SKM-1 (cell line): ENCODE results near the gene PLD1.
A peak's percentile ranks its signal among the peaks of the same experiment; 100 is the strongest.

Source experiments
- DNase-seq: peaks from one replicate; lab custom pipeline; 2025; ENCODE audit not compliant: unreplicated experiment; lab: John Stamatoyannopoulos, UW

PLD1 gene

DNA sequence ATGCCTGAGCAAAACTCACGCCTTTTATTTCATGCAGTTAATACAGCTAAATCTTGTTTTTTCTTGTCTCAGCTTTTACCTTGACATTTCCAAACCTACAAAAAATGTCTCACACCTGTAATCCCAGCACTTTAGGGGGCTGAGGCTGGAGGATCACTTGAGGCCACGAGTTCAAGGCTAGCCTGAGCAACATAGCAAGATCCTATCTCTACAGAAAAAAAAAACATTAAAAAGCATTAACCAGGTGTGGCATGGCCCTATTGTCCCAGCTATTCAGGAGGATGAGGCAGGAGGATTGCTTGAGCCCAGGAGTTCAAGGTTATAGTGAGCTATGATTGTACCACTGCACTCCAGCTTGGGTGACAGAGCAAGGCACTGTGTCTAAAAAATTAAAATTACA, 29.0 kb upstream of the PLD1 start:
- DNase-seq: no peak

DNA sequence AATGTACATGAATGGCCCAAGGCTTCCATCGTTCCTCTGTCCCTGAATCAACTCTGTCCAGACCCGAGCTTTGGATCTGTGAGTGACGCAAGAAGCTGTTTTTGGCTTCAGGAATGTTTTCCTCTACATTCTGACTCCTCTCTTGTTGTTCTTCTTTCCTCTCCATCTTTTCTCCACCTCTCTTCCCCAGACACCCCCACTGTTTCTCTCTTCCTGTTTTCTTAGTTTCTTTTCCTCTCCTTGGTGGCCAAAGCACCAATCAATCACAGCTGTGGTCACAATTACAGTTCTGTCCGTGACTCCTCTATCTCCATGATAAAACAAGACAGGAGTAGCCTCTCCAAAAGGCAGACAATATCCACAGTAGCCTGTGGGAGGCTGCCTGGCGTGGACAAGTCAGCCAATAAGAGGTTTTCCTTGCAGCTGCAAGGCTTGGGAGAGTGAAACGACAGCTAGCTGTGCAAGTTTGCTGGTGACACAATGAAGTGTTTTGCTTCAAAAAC, 28.0 kb upstream of the PLD1 start:
- no peak for DNase-seq

GRCh38 chr3:171837698-171838097, 27.4 kb upstream of the PLD1 start:
- DNase-seq: no peak

- no peak for DNase-seq
Observed at GRCh38 chr3:171836855-171837254, 26.6 kb upstream of the PLD1 start.

GRCh38 chr3:171835613-171836012, 25.3 kb upstream of the PLD1 start:
- no peak for DNase-seq

GRCh38 chr3:171835116-171835515, 24.8 kb upstream of the PLD1 start:
- peak; percentile 28 for DNase-seq

GRCh38 chr3:171834461-171834801, 24.1 kb upstream of the PLD1 start:
- no peak for DNase-seq

GRCh38 chr3:171833789-171834460, 23.6 kb upstream of the PLD1 start:
- DNase-seq: peak; percentile 45

GRCh38 chr3:171832989-171833388, 22.7 kb upstream of the PLD1 start:
- no peak for DNase-seq

DNA sequence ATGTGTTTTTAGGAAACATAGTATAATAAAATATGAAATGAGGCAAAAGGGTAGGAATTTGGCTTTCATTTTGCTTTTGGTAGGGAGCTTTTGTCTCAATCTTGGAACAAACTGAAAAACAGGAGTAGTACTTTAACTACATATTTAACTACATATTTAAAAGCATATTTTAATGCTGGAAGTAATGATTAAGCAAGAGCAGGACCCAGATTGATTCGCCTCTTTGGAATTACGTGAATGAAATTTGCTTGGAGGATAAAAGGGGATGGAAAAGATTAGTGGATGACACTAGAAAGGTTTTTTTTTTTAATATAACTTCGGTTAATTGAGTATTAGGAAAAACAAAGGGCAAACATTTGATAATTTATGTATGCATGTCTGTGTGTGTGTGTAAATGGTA, 21.7 kb upstream of the PLD1 start:
- no peak for DNase-seq

- DNase-seq: no peak
Observed at GRCh38 chr3:171830518-171830875, 20.2 kb upstream of the PLD1 start.

DNA sequence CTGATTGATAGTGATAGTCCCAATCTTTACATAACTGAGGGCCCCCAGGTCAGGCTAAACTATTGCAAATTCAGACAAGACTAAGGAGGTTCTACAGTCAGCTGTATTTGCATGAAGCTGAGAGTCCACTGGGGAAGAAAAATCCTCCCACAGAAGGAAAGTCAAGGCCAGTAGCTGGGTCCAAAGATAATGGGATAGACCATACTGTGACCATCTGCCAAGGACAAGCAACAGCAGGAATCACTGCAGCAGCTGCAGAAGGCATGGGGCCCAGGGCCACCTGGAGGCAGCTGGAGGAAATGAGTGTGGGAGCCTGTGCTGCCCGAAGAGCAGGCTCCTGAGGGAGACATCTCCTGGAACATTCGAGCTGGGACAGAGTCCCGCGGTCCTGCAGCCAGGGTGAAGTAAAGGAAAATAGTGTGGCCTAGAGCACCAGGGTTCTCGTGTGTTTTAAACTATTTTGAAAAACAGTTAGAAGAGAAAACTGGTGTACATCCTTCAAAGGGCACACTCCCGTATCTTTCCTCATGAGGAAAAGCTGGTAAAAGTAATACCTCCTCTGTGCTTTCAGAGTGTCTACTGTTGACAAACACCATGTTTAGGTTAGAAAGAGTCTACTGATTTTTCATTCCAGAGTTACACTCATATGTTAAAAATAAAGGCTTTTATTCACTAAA, 19.7 kb upstream of the PLD1 start:
- DNase-seq: peak; percentile 35

GRCh38 chr3:171828902-171829770, 18.9 kb upstream of the PLD1 start:
- DNase-seq: peak; percentile 71

DNA sequence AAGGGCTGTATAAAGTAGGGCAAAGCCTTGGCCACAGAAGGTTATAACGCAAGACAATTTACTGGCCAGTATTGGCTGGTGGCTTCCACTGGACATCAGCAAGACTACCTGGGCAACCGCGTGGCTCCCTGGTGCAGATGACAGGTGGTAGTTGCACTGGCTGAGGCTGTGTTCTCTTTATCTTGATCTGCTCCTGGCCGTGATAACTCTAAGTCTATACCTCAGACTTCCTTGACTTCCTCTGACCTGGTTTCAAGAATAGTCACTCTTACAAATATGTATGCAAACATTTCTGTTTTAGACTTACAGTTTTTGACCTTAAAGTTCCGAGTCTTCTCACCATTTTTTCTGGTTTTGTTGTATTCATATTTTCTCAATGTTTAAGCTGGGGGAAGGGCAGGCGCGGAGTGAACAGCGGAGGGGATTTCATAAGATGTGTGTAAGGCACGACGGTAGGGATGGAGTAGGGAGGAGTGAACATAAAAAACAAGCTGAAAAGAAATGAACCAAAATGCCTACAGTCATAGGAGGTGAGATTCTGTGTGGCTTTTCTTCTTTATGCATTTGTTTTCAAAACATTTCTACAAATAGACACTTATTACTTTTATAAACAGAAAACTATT, 17.7 kb upstream of the PLD1 start:
- no peak for DNase-seq

- DNase-seq: no peak
Observed at GRCh38 chr3:171827385-171827784, 17.1 kb upstream of the PLD1 start.

DNA sequence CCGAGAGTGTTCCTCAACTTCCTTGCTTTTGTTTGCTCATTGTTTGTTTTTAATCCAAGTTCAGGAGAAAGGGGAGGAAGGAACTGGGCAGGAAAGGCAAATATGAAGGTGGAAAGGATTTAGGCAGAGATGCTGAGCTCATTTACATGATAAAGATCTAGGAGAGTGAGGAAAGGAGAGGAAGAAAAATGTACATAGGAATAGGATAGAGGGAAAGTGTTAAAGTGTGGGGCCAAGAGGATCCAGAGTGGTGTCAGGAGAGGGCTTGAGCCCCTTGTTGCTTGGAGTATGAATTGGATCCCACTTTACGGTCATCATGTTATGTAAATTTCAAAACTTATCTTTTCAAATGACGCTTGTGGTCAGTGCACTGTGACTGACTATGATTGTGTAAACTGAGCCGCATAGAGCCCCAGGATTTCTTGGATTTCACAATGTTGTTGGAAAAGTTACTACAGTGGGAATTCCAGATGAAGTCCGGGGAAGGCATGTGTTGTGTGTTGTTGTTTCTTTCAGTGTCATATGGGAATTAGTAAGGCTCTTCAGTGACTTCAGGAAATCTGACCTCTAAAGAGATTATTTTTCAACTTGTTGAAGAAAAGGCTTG, 15.0 kb upstream of the PLD1 start:
- DNase-seq: no peak

DNA sequence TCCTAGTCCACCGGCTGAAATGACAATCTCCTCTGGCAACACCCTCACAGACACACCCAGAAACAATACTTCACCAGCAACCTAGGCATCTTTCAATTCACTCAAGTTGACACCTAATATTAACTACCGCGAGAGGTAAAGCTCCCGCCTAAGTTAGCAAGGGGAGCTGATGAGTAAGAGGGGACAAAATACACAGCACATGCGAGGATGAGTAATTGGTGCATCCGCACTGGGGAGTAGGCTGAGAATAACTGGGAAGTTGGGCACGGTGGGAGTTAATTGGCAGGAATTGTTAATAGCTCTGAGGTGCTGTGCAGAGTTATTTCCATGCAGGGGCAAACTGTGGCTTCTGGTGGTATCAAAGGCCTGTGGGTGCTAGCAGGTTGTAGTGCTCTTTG, 14.5 kb upstream of the PLD1 start:
- no peak for DNase-seq

- peak; percentile 38 for DNase-seq
Observed at GRCh38 chr3:171824116-171824515, 13.8 kb upstream of the PLD1 start.

DNA sequence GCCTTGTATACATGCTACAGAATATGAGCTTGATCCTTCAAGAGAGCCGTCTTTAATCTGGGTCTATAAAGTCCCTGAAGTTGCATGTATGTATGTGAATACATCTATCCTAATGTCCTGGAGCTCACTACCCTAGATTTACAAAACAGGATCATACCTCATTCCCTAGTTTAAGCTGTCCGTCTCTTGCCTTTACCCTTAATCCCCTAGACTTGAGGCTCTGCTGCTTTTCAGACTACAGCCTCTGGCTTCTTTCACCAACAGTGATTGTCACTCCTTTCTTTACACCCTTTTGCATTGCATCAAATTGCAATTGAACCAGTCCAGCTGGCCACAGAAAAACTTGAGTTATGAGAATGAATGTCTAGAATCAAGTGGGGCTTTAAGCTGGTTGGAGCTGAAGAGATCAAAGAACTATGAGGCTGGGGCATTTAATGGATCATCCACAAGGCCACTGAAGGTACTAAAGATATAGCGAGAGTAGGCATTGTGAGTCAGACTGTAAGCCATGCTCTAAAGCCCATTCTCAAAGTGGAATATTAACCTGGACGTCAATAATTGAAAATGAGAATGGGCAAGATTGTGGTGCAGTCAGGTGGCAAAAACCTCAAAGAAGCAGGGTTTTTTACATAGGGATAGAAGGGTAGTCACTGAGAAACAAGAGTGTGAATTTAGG, 12.3 kb upstream of the PLD1 start:
- DNase-seq: no peak

GRCh38 chr3:171821778-171822358, 11.6 kb upstream of the PLD1 start:
- no peak for DNase-seq
